ENCODE data around the gene ABHD17A.

ABHD17A gene

DNA sequence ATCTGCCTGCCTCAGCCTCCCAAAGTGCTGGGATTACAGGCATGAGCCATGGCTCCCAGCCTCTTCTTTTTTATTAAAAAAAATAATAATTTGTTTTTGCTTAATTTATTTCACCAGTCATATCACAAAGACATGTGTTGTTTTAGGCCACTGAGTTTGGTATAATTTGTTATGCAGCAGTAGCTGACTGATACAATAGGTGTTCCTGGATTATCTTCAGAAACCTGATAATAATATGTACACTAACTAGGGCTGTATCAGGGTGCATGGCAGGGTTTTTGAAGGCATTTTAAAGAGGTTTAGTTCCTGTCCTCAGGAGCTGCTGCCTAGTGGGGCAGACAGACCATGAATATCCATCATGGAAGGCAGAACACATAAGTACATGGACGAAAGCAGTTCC, 46.1 kb upstream of the ABHD17A start:
- Histone ChIP-seq H3K27ac (ENCODE audit: low read length) (no peak overlapping the region), H3K4me3 (ENCODE audit: low read length) (no peak overlapping the region), H4K20me1 (ENCODE audit: insufficient read depth, low read length) (no peaks in the 10 kb centered on the region), H3K36me3 (replicated peaks; ENCODE audit: insufficient read depth, low read length) (no peaks in the 10 kb centered on the region), H3K9me3 (replicated peaks; ENCODE audit: insufficient read depth, low read length) (no peaks in the 10 kb centered on the region), H3K4me1 (ENCODE audit: low read length) (peaks cover 5% of the 10 kb centered on the region; the same call in 1 of the 2 replicates), H3K9me2 (replicated peaks; ENCODE audit: insufficient read depth, low read length) (no peaks in the 10 kb centered on the region), H3K4me2 (ENCODE audit: low read depth, low read length) (no peak overlapping the region), H3K79me2 (ENCODE audit: low read length) (no peaks in the 10 kb centered on the region), H3F3A (ENCODE audit: insufficient read depth, low read length) (0 out of 2 replicates have a peak, but pooled peaks cover 3% of the 10 kb centered on the region), H3K27me3 (replicated peaks; ENCODE audit: insufficient read depth, low read length) (no peaks in the 10 kb centered on the region; the same call in 1 of the 2 replicates), H2AFZ (ENCODE audit: low read length) (no peak overlapping the region), H3K9ac (ENCODE audit: low read length) (no peak overlapping the region)
- TF ChIP-seq EZH2 (optimal IDR thresholded peaks at IDR 0.05; ENCODE audit: low read depth, low read length), result no peak
- TF ChIP-seq EZH2phosphoT487 (IDR thresholded peaks at IDR 0.05; ENCODE audit: low read length), result no peak
- TF ChIP-seq, protein P1, sequence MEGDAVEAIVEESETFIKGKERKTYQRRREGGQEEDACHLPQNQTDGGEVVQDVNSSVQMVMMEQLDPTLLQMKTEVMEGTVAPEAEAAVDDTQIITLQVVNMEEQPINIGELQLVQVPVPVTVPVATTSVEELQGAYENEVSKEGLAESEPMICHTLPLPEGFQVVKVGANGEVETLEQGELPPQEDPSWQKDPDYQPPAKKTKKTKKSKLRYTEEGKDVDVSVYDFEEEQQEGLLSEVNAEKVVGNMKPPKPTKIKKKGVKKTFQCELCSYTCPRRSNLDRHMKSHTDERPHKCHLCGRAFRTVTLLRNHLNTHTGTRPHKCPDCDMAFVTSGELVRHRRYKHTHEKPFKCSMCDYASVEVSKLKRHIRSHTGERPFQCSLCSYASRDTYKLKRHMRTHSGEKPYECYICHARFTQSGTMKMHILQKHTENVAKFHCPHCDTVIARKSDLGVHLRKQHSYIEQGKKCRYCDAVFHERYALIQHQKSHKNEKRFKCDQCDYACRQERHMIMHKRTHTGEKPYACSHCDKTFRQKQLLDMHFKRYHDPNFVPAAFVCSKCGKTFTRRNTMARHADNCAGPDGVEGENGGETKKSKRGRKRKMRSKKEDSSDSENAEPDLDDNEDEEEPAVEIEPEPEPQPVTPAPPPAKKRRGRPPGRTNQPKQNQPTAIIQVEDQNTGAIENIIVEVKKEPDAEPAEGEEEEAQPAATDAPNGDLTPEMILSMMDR (IDR thresholded peaks at IDR 0.05; ENCODE audit: low read length), result no peak
- no peak for DNase-seq

DNA sequence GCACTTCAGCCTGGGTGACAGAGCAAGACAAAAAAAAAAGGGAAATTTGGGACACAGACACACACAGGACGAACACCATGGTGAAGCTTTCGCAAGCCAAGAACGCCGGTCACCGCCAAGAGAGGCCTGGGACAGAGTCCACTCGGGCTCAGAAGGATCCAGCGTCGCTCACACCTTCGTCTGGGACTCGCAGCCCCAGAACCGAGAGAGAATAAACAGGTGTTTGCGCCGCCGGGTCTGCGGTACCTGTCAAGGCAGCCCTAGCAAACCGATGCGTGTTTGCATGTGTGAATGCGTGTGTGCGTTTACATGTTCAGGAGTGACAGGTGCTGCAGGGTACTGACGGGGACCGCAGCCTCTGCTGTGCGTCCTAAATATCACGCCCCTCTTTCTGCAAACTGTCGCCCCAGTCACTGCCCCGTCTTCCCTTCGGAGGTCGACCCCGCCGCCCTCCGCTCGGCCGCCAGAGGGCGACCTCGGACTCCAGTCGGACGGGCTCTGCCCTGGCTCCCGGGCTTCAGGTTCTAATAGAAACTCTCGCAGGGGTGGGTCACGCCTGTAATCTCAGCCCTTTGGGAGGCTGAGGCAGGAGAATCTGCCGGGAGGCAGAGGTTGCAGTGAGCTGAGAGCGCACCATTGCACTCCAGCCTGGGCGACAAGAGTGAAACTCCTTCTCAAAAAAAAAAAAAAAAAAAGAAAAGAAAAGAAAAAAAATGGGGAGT, 43.9 kb upstream of the ABHD17A start:
- H3K27me3 ChIP-seq (replicated peaks; ENCODE audit: insufficient read depth, low read length), result no peaks in the 10 kb centered on the region; the same call in 1 of the 2 replicates
- H3F3A ChIP-seq (ENCODE audit: insufficient read depth, low read length), result 0 out of 2 replicates have a peak, but pooled peaks cover 4% of the 10 kb centered on the region
- H3K79me2 ChIP-seq (ENCODE audit: low read length), result peaks cover 4% of the 10 kb centered on the region; the same call in 1 of the 2 replicates
- H2AFZ ChIP-seq (ENCODE audit: low read length), result peak overlapping the region; percentile 76
- H3K4me2 ChIP-seq (ENCODE audit: low read depth, low read length), result peak overlapping the region; percentile 96
- no peak for TF ChIP-seq EZH2 (optimal IDR thresholded peaks at IDR 0.05; ENCODE audit: low read depth, low read length)
- TF ChIP-seq, protein P1 (IDR thresholded peaks at IDR 0.05; ENCODE audit: low read length), result peak; percentile 91
- no peaks in the 10 kb centered on the region for H4K20me1 ChIP-seq (ENCODE audit: insufficient read depth, low read length)
- DNase-seq, result peak; percentile 87
- no peaks in the 10 kb centered on the region for H3K9me3 ChIP-seq (replicated peaks; ENCODE audit: insufficient read depth, low read length)
- no peaks in the 10 kb centered on the region for H3K36me3 ChIP-seq (replicated peaks; ENCODE audit: insufficient read depth, low read length)
- H3K9me2 ChIP-seq (replicated peaks; ENCODE audit: insufficient read depth, low read length), result no peaks in the 10 kb centered on the region
- H3K4me1 ChIP-seq (ENCODE audit: low read length), result peaks cover 8% of the 10 kb centered on the region
- peak overlapping the region; percentile 15; the same call in 1 of the 2 replicates for H3K9ac ChIP-seq (ENCODE audit: low read length)
- H3K4me3 ChIP-seq (ENCODE audit: low read length), result peak overlapping the region; percentile 57
- H3K27ac ChIP-seq (ENCODE audit: low read length), result no peak overlapping the region

DNA sequence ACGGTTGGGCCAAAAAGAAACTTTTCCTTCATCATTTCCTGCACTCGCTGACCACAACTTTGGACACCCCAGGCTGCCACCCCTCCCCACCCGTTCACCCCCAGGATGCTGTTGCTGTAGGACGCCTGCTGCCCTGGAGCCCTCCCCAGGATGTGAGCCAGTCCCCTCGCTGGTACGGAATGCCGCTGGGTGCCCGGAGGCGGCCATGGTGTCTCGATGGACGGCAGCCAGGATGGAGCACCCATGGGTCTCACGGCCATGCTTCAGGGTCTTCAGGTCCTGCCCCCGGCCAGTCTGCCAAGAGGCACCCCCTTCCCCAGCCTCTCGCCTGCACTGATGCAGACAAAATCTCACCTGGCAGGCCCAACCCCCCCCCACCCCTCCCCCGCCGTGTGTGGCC, 40.2 kb upstream of the ABHD17A start:
- no peak for DNase-seq
- peaks cover 22% of the 10 kb centered on the region for H3F3A ChIP-seq (ENCODE audit: insufficient read depth, low read length)
- H3K4me2 ChIP-seq (ENCODE audit: low read depth, low read length), result no peak overlapping the region
- peaks cover 5% of the 10 kb centered on the region; the same call in 1 of the 2 replicates for H3K79me2 ChIP-seq (ENCODE audit: low read length)
- H3K36me3 ChIP-seq (replicated peaks; ENCODE audit: insufficient read depth, low read length), result no peaks in the 10 kb centered on the region
- no peaks in the 10 kb centered on the region for H3K9me3 ChIP-seq (replicated peaks; ENCODE audit: insufficient read depth, low read length)
- no peak overlapping the region for H3K9ac ChIP-seq (ENCODE audit: low read length)
- no peak overlapping the region for H3K4me3 ChIP-seq (ENCODE audit: low read length)
- TF ChIP-seq, protein P1 (IDR thresholded peaks at IDR 0.05; ENCODE audit: low read length), result no peak
- TF ChIP-seq EZH2 (optimal IDR thresholded peaks at IDR 0.05; ENCODE audit: low read depth, low read length), result no peak
- TF ChIP-seq EZH2phosphoT487 (IDR thresholded peaks at IDR 0.05; ENCODE audit: low read length), result no peak
- no peaks in the 10 kb centered on the region for H4K20me1 ChIP-seq (ENCODE audit: insufficient read depth, low read length)
- no peaks in the 10 kb centered on the region for H3K9me2 ChIP-seq (replicated peaks; ENCODE audit: insufficient read depth, low read length)
- no peaks in the 10 kb centered on the region for H3K27me3 ChIP-seq (replicated peaks; ENCODE audit: insufficient read depth, low read length)
- H3K4me1 ChIP-seq (ENCODE audit: low read length), result peaks cover 20% of the 10 kb centered on the region
- H3K27ac ChIP-seq (ENCODE audit: low read length), result no peak overlapping the region
- no peak overlapping the region for H2AFZ ChIP-seq (ENCODE audit: low read length)
